H9 (cell line): ENCODE results near the gene NYAP2. TPM values are rescaled to one million over a fixed set of nuclear protein-coding genes. Genes with fewer than 3 reads are reported as not detected.

Experiments
- DNase-seq: peaks from one replicate; pipeline ENCODE4 v3.0.0-alpha.2; 2017
- H2AFZ ChIP-seq: one replicate; pipeline ENCODE4 v1.6.1; 2013; ENCODE audit warnings: mild to moderate bottlenecking, low read length, control low read depth, moderate library complexity
- H2AK5ac ChIP-seq: 2 replicates; pipeline ENCODE4 v1.6.1; 2013; ENCODE audit warnings: low read length, control low read depth, mixed read lengths; ENCODE audit not compliant: insufficient read length
- H2BK120ac ChIP-seq: one replicate; pipeline ENCODE4 v1.6.1; 2013; ENCODE audit warnings: low read depth, mild to moderate bottlenecking, low read length, control low read depth, inconsistent platforms; ENCODE audit not compliant: poor library complexity, severe bottlenecking
- H2BK12ac ChIP-seq: 2 replicates; pipeline ENCODE4 v1.6.1; 2013; ENCODE audit warnings: low read length, control low read depth, mixed read lengths, low read depth; ENCODE audit not compliant: insufficient read length
- H2BK15ac ChIP-seq: 2 replicates; pipeline ENCODE4 v1.6.1; 2013; ENCODE audit warnings: low read depth, low read length, control low read depth
- H2BK20ac ChIP-seq: one replicate; pipeline ENCODE4 v1.6.1; 2013; ENCODE audit warnings: low read depth, mild to moderate bottlenecking, low read length, control low read depth, inconsistent platforms; ENCODE audit not compliant: poor library complexity, severe bottlenecking
- H2BK5ac ChIP-seq: 2 replicates; pipeline ENCODE4 v1.6.1; 2013; ENCODE audit warnings: low read length, control low read depth, mixed read lengths; ENCODE audit not compliant: insufficient read length
- H3K14ac ChIP-seq: 2 replicates; pipeline ENCODE4 v1.6.1; 2013; ENCODE audit warnings: low read length, control low read depth; ENCODE audit not compliant: insufficient read depth
- H3K18ac ChIP-seq: 2 replicates; pipeline ENCODE4 v1.6.1; 2013; ENCODE audit warnings: low read depth, mild to moderate bottlenecking, mixed read lengths, low read length, control low read depth; ENCODE audit not compliant: insufficient read length
- H3K23ac ChIP-seq: 2 replicates; pipeline ENCODE4 v1.6.1; 2013; ENCODE audit warnings: low read length, control low read depth, mixed read lengths, low read depth; ENCODE audit not compliant: insufficient read length
- H3K23me2 ChIP-seq: 2 replicates; pipeline ENCODE4 v1.6.1; 2013; ENCODE audit warnings: low read depth, mild to moderate bottlenecking, mixed read lengths, low read length, control low read depth; ENCODE audit not compliant: insufficient read length, poor library complexity, severe bottlenecking
- H3K27ac ChIP-seq: 2 replicates; pipeline ENCODE4 v1.5.1; 2013; ENCODE audit warnings: low read length, control low read depth, mixed read lengths, low read depth; ENCODE audit not compliant: insufficient read length
- H3K27me3 ChIP-seq: 2 replicates; pipeline ENCODE4 v1.6.1; 2013; ENCODE audit warnings: low read length, control low read depth, inconsistent platforms; ENCODE audit not compliant: insufficient read depth
- H3K4ac ChIP-seq: 2 replicates; pipeline ENCODE4 v1.6.1; 2013; ENCODE audit warnings: low read depth, mild to moderate bottlenecking, control low read depth, inconsistent platforms, low read length, moderate library complexity
- H3K4me1 ChIP-seq: 2 replicates; pipeline ENCODE4 v1.6.1; 2013; ENCODE audit warnings: low read length, control low read depth, inconsistent platforms; ENCODE audit not compliant: insufficient read depth
- H3K4me2 ChIP-seq: 2 replicates; pipeline ENCODE4 v1.6.1; 2013; ENCODE audit warnings: low read length, control low read depth, mixed read lengths; ENCODE audit not compliant: insufficient read length, insufficient read depth
- H3K56ac ChIP-seq: 2 replicates; pipeline ENCODE4 v1.6.1; 2013; ENCODE audit warnings: low read depth, mild to moderate bottlenecking, mixed read lengths, low read length, control low read depth; ENCODE audit not compliant: insufficient read length
- H3K79me1 ChIP-seq: 2 replicates; pipeline ENCODE4 v1.6.1; 2013; ENCODE audit warnings: low read depth, mild to moderate bottlenecking, moderate library complexity, low read length, control low read depth, inconsistent platforms; ENCODE audit not compliant: insufficient read depth, poor library complexity, severe bottlenecking
- H3K79me2 ChIP-seq: 2 replicates; pipeline ENCODE4 v1.6.1; 2013; ENCODE audit warnings: low read length, control low read depth, inconsistent platforms; ENCODE audit not compliant: insufficient read depth
- H3K9ac ChIP-seq: 2 replicates; pipeline ENCODE4 v1.6.1; 2013; ENCODE audit warnings: low read length, control low read depth, mixed read lengths; ENCODE audit not compliant: insufficient read length; ENCODE audit errors: extremely low read depth
- H3K9me3 ChIP-seq: one replicate; pipeline ENCODE4 v1.6.1; 2013; ENCODE audit warnings: low read depth, low read length, inconsistent platforms; ENCODE audit not compliant: control insufficient read depth
- H3T11ph ChIP-seq: one replicate; pipeline ENCODE4 v1.6.1; 2013; ENCODE audit warnings: mild to moderate bottlenecking, low read length, control low read depth, inconsistent platforms
- H4K20me1 ChIP-seq: one replicate; pipeline ENCODE4 v1.6.1; 2013; ENCODE audit not compliant: control insufficient read depth, insufficient read length, insufficient read depth
- H4K5ac ChIP-seq: 2 replicates; pipeline ENCODE4 v1.6.1; 2013; ENCODE audit warnings: low read depth, mild to moderate bottlenecking, mixed read lengths, low read length, control low read depth; ENCODE audit not compliant: insufficient read length
- H4K8ac ChIP-seq: replicated peaks from 2 replicates; pipeline ENCODE4 v1.6.1; 2013; ENCODE audit warnings: low read length, control low read depth, mixed read lengths, low read depth; ENCODE audit not compliant: insufficient read length
- H4K91ac ChIP-seq: 2 replicates; pipeline ENCODE4 v1.6.1; 2013; ENCODE audit warnings: low read depth, mild to moderate bottlenecking, moderate library complexity, mixed read lengths, low read length, control low read depth; ENCODE audit not compliant: insufficient read length
- H3K27ac Mint-ChIP-seq, 3 experiments: 2 replicates in 2 of 3; 3 replicates in 1 of 3; pipeline ENCODE4 v1.8.0; 2020 to 2021; ENCODE audit warnings: mixed read lengths in 3 of 3, mild to moderate bottlenecking in 1 of 3, moderate library complexity in 1 of 3
- H3K27me3 Mint-ChIP-seq: 2 replicates; pipeline ENCODE4 v1.8.0; 2021; ENCODE audit warnings: low read depth, mild to moderate bottlenecking, moderate library complexity, mixed read lengths
- H3K36me3 Mint-ChIP-seq, 3 experiments: 2 replicates in 2 of 3; 3 replicates in 1 of 3; pipeline ENCODE4 v1.8.0; 2020 to 2021; ENCODE audit warnings: low read depth in 3 of 3, mixed read lengths in 3 of 3; ENCODE audit not compliant: insufficient read depth in 1 of 3
- H3K4me1 Mint-ChIP-seq, 2 experiments: 2 replicates each; pipeline ENCODE4 v1.8.0; 2020; ENCODE audit warnings: mixed read lengths in 2 of 2
- H3K4me3 Mint-ChIP-seq, 2 experiments: 2 replicates in 1 of 2; 3 replicates in 1 of 2; pipeline ENCODE4 v1.8.0; 2020 to 2021; ENCODE audit warnings: mild to moderate bottlenecking in 2 of 2, mixed read lengths in 2 of 2, moderate library complexity in 1 of 2
- H3K9me3 Mint-ChIP-seq, 2 experiments: 2 replicates in 1 of 2; 3 replicates in 1 of 2; pipeline ENCODE4 v1.8.0; 2020; ENCODE audit warnings: mild to moderate bottlenecking in 2 of 2, mixed read lengths in 2 of 2, moderate library complexity in 1 of 2
- CTCF ChIP-seq: fragments of 200-600 bp; sonication (generic); conservative IDR thresholded peaks from 3 replicates; pipeline ENCODE4 v1.8.0; 2021; ENCODE audit warnings: antibody characterized with exemption, mild to moderate bottlenecking
- WGBS: extraction: QIAGEN DNeasy Blood & Tissue Kit; methylation state at CpG from one replicate; pipeline ENCODE4 v1.1.7; 2013; ENCODE audit warnings: missing lambda C conversion rate, low lambda C conversion rate, mixed read lengths; ENCODE audit not compliant: insufficient read length; ENCODE audit errors: extremely low coverage; 5-methylcytosine and 5-hydroxymethylcytosine counted together
- long read RNA-seq: library from polyadenylated mRNA; unstranded; transcript quantifications from one replicate; pipeline ENCODE4 v2.0.0, GENCODE V29; 2020
- total RNA-seq: library from RNA; stranded (reverse); gene quantifications from 2 replicates; pipeline ENCODE4 v1.2.1, GENCODE V29; 2021

Gene NYAP2
- total RNA-seq = not detected in 2 replicates
- long read RNA-seq = 0 reads

DNA sequence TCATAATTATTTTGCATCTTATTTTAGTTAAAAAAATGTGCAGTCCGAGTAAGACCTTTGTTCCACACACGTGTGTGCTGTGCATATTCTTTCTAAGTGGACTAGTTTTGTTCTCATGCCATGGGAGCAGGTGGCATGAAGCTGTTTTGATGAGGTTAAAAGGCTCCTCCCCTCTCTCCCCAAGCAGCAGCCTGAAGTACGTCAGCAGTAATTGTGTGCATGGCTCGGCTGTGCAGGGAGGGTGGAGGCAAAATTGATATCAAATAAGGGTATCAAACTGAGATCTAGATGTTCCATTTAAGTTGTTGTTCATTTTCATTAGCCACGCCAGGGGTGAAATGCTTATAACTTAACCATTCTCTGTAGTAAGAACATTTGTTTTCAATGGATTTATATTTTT, at the start of gene NYAP2:
NYAP2 (plus strand) TSS at position 207 of the 400 bp plus-strand sequence. CDS start 9,171 bp downstream, outside the sequence.
- no peak within 1 kb of the TSS for H2BK5ac ChIP-seq
- no peak within 1 kb of the TSS for H3K23ac ChIP-seq
- no peaks in the 10 kb centered on the region for H3K36me3 Mint-ChIP-seq
- no peak within 1 kb of the TSS for H3T11ph ChIP-seq
- H2BK12ac ChIP-seq = no peak within 1 kb of the TSS
- no peak within 1 kb of the TSS for H4K91ac ChIP-seq
- H3K18ac ChIP-seq = no peak within 1 kb of the TSS
- H3K4me3 Mint-ChIP-seq = peak within 1 kb of the TSS; percentile 41 to 73
- H3K9ac ChIP-seq = no peak within 1 kb of the TSS
- peak within 1 kb of the TSS; percentile 35 for H3K4me2 ChIP-seq
- no CpG with 5 or more reads among the region's 5 CpGs for WGBS
- H3K27me3 ChIP-seq = no peaks in the 10 kb centered on the region
- H2BK120ac ChIP-seq = no peak within 1 kb of the TSS
- no peak for DNase-seq
- no peak within 1 kb of the TSS for H2BK20ac ChIP-seq
- H3K9me3 Mint-ChIP-seq = no peaks in the 10 kb centered on the region; a peak in 1 of 5 replicates
- no peaks in the 10 kb centered on the region for H3K9me3 ChIP-seq
- no peaks in the 10 kb centered on the region for H4K20me1 ChIP-seq
- H3K4me1 ChIP-seq = no peaks in the 10 kb centered on the region
- no peak within 1 kb of the TSS for H2BK15ac ChIP-seq
- H3K27ac Mint-ChIP-seq = no peak within 1 kb of the TSS
- H3K27ac ChIP-seq = no peak within 1 kb of the TSS
- no peak within 1 kb of the TSS for H4K8ac ChIP-seq
- no peak within 1 kb of the TSS for H2AK5ac ChIP-seq
- H3K4me1 Mint-ChIP-seq = peaks cover 5 to 8% of the 10 kb centered on the region in 2 experiments
- H3K4ac ChIP-seq = no peak within 1 kb of the TSS
- H3K56ac ChIP-seq = no peak within 1 kb of the TSS
- TF ChIP-seq CTCF = no peak
- no peaks in the 10 kb centered on the region for H3K79me1 ChIP-seq
- no peaks in the 10 kb centered on the region for H3K23me2 ChIP-seq
- H3K27me3 Mint-ChIP-seq = peaks cover 7% of the 10 kb centered on the region
- H3K14ac ChIP-seq = no peak within 1 kb of the TSS
- H4K5ac ChIP-seq = no peak within 1 kb of the TSS
- H3K79me2 ChIP-seq = no peaks in the 10 kb centered on the region
- no peak within 1 kb of the TSS for H2AFZ ChIP-seq
